Measurements from ENCODE around the gene CHSY1.
A peak's percentile ranks its signal among the peaks of the same experiment; 100 is the strongest.

CHSY1 gene

DNA sequence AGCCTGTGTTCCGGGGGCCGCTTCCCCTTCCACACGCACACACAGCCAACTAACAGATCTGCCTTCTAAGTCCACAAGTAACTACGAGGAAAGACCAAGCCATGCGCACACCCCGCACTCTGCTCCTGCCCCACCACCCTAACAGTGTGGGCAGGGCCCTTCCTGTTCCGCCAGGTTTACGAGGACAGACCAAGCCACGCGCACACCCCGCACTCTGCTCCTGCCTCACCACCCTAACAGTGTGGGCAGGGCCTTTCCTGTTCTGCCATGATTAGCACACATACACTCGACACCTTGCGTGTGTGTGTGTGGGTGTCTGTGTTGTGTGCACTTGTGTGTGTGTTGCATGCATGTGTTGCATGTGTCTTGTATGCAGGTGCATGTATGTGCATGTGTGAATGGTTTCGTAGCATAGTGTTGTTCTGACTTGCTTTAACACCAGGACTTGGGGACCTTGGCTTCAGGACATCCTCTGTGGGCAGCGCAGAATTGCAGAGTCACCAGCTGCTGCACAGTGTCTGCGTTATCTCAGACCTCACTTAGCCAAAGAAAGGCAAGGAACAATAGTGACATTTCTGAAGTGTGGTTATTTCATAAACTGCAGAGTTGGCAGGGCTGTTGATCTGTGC, 114.4 kb downstream of the CHSY1 start:
- Histone ChIP-seq H2AFZ (ENCODE audit: low read length) (no peak overlapping the region), H3K23ac (ENCODE audit: low read depth, low read length, poor library complexity) (peak overlapping the region; percentile 3), H3K4me1 (ENCODE audit: control insufficient read depth in 2 of 2, insufficient read depth in 1 of 2, low read depth in 1 of 2, low read length in 2 of 2) (peaks cover 3 to 5% of the 10 kb centered on the region in 2 donors), H2AK5ac (ENCODE audit: low read depth, low read length) (no peak overlapping the region), H2BK15ac (ENCODE audit: low read length) (no peak overlapping the region), H2BK5ac (ENCODE audit: low read length) (no peak overlapping the region), H3K18ac (ENCODE audit: low read length) (no peak overlapping the region), H3K4ac (ENCODE audit: low read length) (no peak overlapping the region), H3K36me3 (replicated peaks in 1 of 2; ENCODE audit: control insufficient read depth in 2 of 2, insufficient read depth in 2 of 2, low read length in 2 of 2) (no peaks in the 10 kb centered on the region), H2BK12ac (ENCODE audit: low read length) (no peak overlapping the region), H3K27ac (replicated peaks; ENCODE audit: low read length) (no peak overlapping the region), H3K27me3 (ENCODE audit: control insufficient read depth in 3 of 3, insufficient read depth in 3 of 3, low read depth in 1 of 3, low read length in 3 of 3) (no peaks in the 10 kb centered on the region), H3K9me3 (replicated peaks in 1 of 2; ENCODE audit: control insufficient read depth in 2 of 2, insufficient read depth in 1 of 2, low read depth in 1 of 2, low read length in 2 of 2) (peaks cover 1 to 3% of the 10 kb centered on the region in 2 donors), H3K4me3 (ENCODE audit: low read length in 2 of 2) (no peak overlapping the region), H3K9ac (ENCODE audit: low read depth, low read length, poor library complexity) (no peak overlapping the region), H4K91ac (ENCODE audit: low read depth, low read length, poor library complexity) (no peak overlapping the region), H4K8ac (ENCODE audit: low read depth, low read length) (peak overlapping the region; percentile 88), H2BK120ac (ENCODE audit: low read depth, low read length) (no peak overlapping the region), H3K4me2 (ENCODE audit: insufficient read depth, low read length, poor library complexity, severe bottlenecking) (no peak overlapping the region), H3K14ac (ENCODE audit: low read length) (no peak overlapping the region), H3K79me1 (ENCODE audit: low read depth, low read length) (no peaks in the 10 kb centered on the region)
- DNase-seq (ENCODE audit: low spot score): no peak
- WGBS, 2 donors (ENCODE audit: extremely low coverage in 2 of 2, insufficient read length in 2 of 2, insufficient replicate concordance in 1 of 2): no CpG with 5 or more reads among the region's 16 CpGs

- no peak overlapping the region for H3K4me3 ChIP-seq (ENCODE audit: low read length in 2 of 2)
- no peak overlapping the region for H4K91ac ChIP-seq (ENCODE audit: low read depth, low read length, poor library complexity)
- H3K4me2 ChIP-seq (ENCODE audit: insufficient read depth, low read length, poor library complexity, severe bottlenecking): no peak overlapping the region
- no peaks in the 10 kb centered on the region for H3K79me1 ChIP-seq (ENCODE audit: low read depth, low read length)
- no peak overlapping the region for H2BK15ac ChIP-seq (ENCODE audit: low read length)
- no peak overlapping the region for H3K9ac ChIP-seq (ENCODE audit: low read depth, low read length, poor library complexity)
- H2BK120ac ChIP-seq (ENCODE audit: low read depth, low read length): no peak overlapping the region
- H3K4ac ChIP-seq (ENCODE audit: low read length): no peak overlapping the region
- H2AK5ac ChIP-seq (ENCODE audit: low read depth, low read length): peak overlapping the region; percentile 60
- H2BK12ac ChIP-seq (ENCODE audit: low read length): no peak overlapping the region
- no peaks in the 10 kb centered on the region for H3K36me3 ChIP-seq (replicated peaks in 1 of 2; ENCODE audit: control insufficient read depth in 2 of 2, insufficient read depth in 2 of 2, low read length in 2 of 2)
- H3K23ac ChIP-seq (ENCODE audit: low read depth, low read length, poor library complexity): no peak overlapping the region
- H3K9me3 ChIP-seq (replicated peaks in 1 of 2; ENCODE audit: control insufficient read depth in 2 of 2, insufficient read depth in 1 of 2, low read depth in 1 of 2, low read length in 2 of 2): peaks cover 1 to 3% of the 10 kb centered on the region in 2 donors
- no peak overlapping the region for H2BK5ac ChIP-seq (ENCODE audit: low read length)
- peaks cover 3 to 5% of the 10 kb centered on the region in 2 donors for H3K4me1 ChIP-seq (ENCODE audit: control insufficient read depth in 2 of 2, insufficient read depth in 1 of 2, low read depth in 1 of 2, low read length in 2 of 2)
- peak overlapping the region; percentile 21 for H3K14ac ChIP-seq (ENCODE audit: low read length)
- H3K18ac ChIP-seq (ENCODE audit: low read length): peak overlapping the region; percentile 21
- DNase-seq (ENCODE audit: low spot score): no peak
- H3K27ac ChIP-seq (replicated peaks; ENCODE audit: low read length): no peak overlapping the region
- no peaks in the 10 kb centered on the region for H3K27me3 ChIP-seq (ENCODE audit: control insufficient read depth in 3 of 3, insufficient read depth in 3 of 3, low read depth in 1 of 3, low read length in 3 of 3)
- H2AFZ ChIP-seq (ENCODE audit: low read length): no peak overlapping the region
- H4K8ac ChIP-seq (ENCODE audit: low read depth, low read length): no peak overlapping the region
- no CpG with 5 or more reads among the region's 14 CpGs for WGBS, 2 donors (ENCODE audit: extremely low coverage in 2 of 2, insufficient read length in 2 of 2, insufficient replicate concordance in 1 of 2)
Observed at GRCh38 chr15:101136381-101137268, 115.2 kb downstream of the CHSY1 start.

DNA sequence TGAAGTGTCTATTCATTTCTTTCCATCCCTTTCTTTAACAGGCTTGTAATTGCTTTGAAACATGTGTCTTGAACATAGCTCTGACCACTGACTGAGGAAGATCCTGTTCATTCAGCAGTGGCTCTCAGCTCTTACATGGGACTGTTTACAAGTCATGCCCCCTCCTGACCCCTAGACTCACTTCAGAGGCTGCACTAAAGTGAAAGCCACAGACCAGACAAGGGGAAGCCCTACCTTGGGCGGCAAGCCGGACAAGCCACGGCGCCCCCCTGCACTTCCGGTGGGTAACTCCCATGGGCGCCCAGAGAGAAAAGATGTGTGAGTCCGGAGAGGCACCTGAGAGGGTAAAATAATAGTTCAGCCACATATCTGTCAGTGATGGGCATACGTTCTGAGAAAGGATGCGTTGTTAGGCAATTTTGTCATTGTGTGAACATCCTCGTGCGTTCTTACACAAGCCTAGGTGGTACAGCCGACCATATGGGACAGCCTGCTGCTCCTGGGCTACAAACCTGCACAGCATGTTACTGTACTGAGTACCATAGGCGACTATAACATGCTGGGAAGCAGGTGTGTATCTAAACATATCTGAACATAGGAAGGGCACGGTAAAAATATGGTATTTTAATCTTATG, 116.2 kb downstream of the CHSY1 start:
- Histone ChIP-seq H4K8ac (ENCODE audit: low read depth, low read length) (no peak overlapping the region), H3K9me3 (replicated peaks in 1 of 2; ENCODE audit: control insufficient read depth in 2 of 2, insufficient read depth in 1 of 2, low read depth in 1 of 2, low read length in 2 of 2) (peaks cover 1 to 3% of the 10 kb centered on the region in 2 donors), H3K9ac (ENCODE audit: low read depth, low read length, poor library complexity) (no peak overlapping the region), H3K79me1 (ENCODE audit: low read depth, low read length) (no peaks in the 10 kb centered on the region), H3K4me1 (ENCODE audit: control insufficient read depth in 2 of 2, insufficient read depth in 1 of 2, low read depth in 1 of 2, low read length in 2 of 2) (peaks cover 3 to 5% of the 10 kb centered on the region in 2 donors), H2BK120ac (ENCODE audit: low read depth, low read length) (no peak overlapping the region), H3K18ac (ENCODE audit: low read length) (no peak overlapping the region), H2AFZ (ENCODE audit: low read length) (no peak overlapping the region), H3K36me3 (replicated peaks in 1 of 2; ENCODE audit: control insufficient read depth in 2 of 2, insufficient read depth in 2 of 2, low read length in 2 of 2) (no peaks in the 10 kb centered on the region), H2AK5ac (ENCODE audit: low read depth, low read length) (no peak overlapping the region), H3K27ac (replicated peaks; ENCODE audit: low read length) (no peak overlapping the region), H3K4ac (ENCODE audit: low read length) (no peak overlapping the region), H4K91ac (ENCODE audit: low read depth, low read length, poor library complexity) (no peak overlapping the region), H2BK5ac (ENCODE audit: low read length) (no peak overlapping the region), H2BK15ac (ENCODE audit: low read length) (no peak overlapping the region), H3K4me2 (ENCODE audit: insufficient read depth, low read length, poor library complexity, severe bottlenecking) (no peak overlapping the region), H3K27me3 (ENCODE audit: control insufficient read depth in 3 of 3, insufficient read depth in 3 of 3, low read depth in 1 of 3, low read length in 3 of 3) (no peaks in the 10 kb centered on the region), H3K14ac (ENCODE audit: low read length) (no peak overlapping the region), H3K4me3 (ENCODE audit: low read length in 2 of 2) (no peak overlapping the region), H3K23ac (ENCODE audit: low read depth, low read length, poor library complexity) (no peak overlapping the region), H2BK12ac (ENCODE audit: low read length) (no peak overlapping the region)
- no peak for DNase-seq (ENCODE audit: low spot score)
- WGBS, 2 donors (ENCODE audit: extremely low coverage in 2 of 2, insufficient read length in 2 of 2, insufficient replicate concordance in 1 of 2): no CpG with 5 or more reads among the region's 14 CpGs

DNA sequence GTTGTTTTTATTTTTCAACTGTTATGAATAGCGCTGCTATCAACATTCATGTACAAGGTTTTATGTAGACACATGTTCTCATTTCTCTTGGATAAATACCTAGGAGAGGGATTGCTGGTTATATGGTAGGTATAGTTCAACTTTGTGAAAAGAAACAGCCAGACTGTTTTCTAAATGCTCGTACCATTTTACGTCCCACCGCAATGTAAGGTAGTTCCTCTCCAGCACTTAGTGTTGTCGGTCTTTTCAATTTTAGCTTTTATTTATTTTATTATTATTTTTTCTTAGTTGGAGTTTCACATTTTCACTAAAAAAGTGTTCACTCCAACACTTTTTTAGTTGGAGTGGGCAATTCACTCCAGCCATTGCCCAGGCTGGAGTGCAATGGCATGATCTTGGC, 117.1 kb downstream of the CHSY1 start:
- Histone ChIP-seq H2BK5ac (ENCODE audit: low read length) (no peak overlapping the region), H3K4me3 (ENCODE audit: low read length in 2 of 2) (no peak overlapping the region), H4K91ac (ENCODE audit: low read depth, low read length, poor library complexity) (no peak overlapping the region)

More for the DNA sequence above, 117.1 kb downstream of the CHSY1 start:
- H3K4me1 ChIP-seq (ENCODE audit: control insufficient read depth in 2 of 2, insufficient read depth in 1 of 2, low read depth in 1 of 2, low read length in 2 of 2): peaks cover 3 to 5% of the 10 kb centered on the region in 2 donors
- H3K18ac ChIP-seq (ENCODE audit: low read length): no peak overlapping the region
- H2BK12ac ChIP-seq (ENCODE audit: low read length): no peak overlapping the region
- H3K27me3 ChIP-seq (ENCODE audit: control insufficient read depth in 3 of 3, insufficient read depth in 3 of 3, low read depth in 1 of 3, low read length in 3 of 3): no peaks in the 10 kb centered on the region
- no peak for DNase-seq (ENCODE audit: low spot score)
- no peak overlapping the region for H2BK120ac ChIP-seq (ENCODE audit: low read depth, low read length)
- no peak overlapping the region for H3K4ac ChIP-seq (ENCODE audit: low read length)
- no peaks in the 10 kb centered on the region for H3K79me1 ChIP-seq (ENCODE audit: low read depth, low read length)
- no peaks in the 10 kb centered on the region for H3K36me3 ChIP-seq (replicated peaks in 1 of 2; ENCODE audit: control insufficient read depth in 2 of 2, insufficient read depth in 2 of 2, low read length in 2 of 2)
- H3K27ac ChIP-seq (replicated peaks; ENCODE audit: low read length): no peak overlapping the region
- H2AK5ac ChIP-seq (ENCODE audit: low read depth, low read length): no peak overlapping the region
- no peak overlapping the region for H3K23ac ChIP-seq (ENCODE audit: low read depth, low read length, poor library complexity)
- no peak overlapping the region for H2BK15ac ChIP-seq (ENCODE audit: low read length)
- no peak overlapping the region for H3K9ac ChIP-seq (ENCODE audit: low read depth, low read length, poor library complexity)
- H2AFZ ChIP-seq (ENCODE audit: low read length): no peak overlapping the region
- no peak overlapping the region for H3K14ac ChIP-seq (ENCODE audit: low read length)
- no CpG with 5 or more reads among the region's 5 CpGs for WGBS, 2 donors (ENCODE audit: extremely low coverage in 2 of 2, insufficient read length in 2 of 2, insufficient replicate concordance in 1 of 2)
- peaks cover 1 to 3% of the 10 kb centered on the region in 2 donors for H3K9me3 ChIP-seq (replicated peaks in 1 of 2; ENCODE audit: control insufficient read depth in 2 of 2, insufficient read depth in 1 of 2, low read depth in 1 of 2, low read length in 2 of 2)
- H4K8ac ChIP-seq (ENCODE audit: low read depth, low read length): no peak overlapping the region
- no peak overlapping the region for H3K4me2 ChIP-seq (ENCODE audit: insufficient read depth, low read length, poor library complexity, severe bottlenecking)
